Measurements from ENCODE around the gene LPP.

DNA sequence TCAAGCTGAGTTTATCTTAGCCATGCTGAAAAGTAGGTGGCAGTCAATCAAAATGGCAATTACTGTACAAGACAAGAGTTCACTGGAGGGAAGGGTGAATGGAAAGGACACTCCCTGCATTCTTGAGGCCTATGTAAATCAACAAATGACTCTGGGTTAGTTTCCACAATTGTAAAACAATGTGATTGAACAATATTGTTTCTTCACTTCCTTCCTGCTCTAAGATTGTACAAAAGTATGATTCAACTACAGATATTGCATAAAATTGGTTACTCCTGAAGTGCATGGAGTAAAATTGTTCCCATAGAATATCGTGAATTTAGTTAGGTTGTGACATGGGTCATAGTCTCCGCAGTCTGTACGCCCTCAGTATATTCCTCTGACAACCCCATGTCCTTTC, 277.6 kb downstream of the LPP start:
- TF ChIP-seq, protein P1, sequence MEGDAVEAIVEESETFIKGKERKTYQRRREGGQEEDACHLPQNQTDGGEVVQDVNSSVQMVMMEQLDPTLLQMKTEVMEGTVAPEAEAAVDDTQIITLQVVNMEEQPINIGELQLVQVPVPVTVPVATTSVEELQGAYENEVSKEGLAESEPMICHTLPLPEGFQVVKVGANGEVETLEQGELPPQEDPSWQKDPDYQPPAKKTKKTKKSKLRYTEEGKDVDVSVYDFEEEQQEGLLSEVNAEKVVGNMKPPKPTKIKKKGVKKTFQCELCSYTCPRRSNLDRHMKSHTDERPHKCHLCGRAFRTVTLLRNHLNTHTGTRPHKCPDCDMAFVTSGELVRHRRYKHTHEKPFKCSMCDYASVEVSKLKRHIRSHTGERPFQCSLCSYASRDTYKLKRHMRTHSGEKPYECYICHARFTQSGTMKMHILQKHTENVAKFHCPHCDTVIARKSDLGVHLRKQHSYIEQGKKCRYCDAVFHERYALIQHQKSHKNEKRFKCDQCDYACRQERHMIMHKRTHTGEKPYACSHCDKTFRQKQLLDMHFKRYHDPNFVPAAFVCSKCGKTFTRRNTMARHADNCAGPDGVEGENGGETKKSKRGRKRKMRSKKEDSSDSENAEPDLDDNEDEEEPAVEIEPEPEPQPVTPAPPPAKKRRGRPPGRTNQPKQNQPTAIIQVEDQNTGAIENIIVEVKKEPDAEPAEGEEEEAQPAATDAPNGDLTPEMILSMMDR (IDR thresholded peaks at IDR 0.05; ENCODE audit: low read length) = no peak
- TF ChIP-seq EZH2 (optimal IDR thresholded peaks at IDR 0.05; ENCODE audit: low read depth, low read length) = no peak

Data from MM.1S (cell line).